Peyer's patch (tissue), 4 donors: ENCODE results near the gene CYP27A1.

Experiments used
- POLR2A ChIP-seq, 2 donors: fragments of 450-650 bp; IDR thresholded peaks; one replicate each; pipeline ENCODE4 v1.5.1; 2017; ENCODE audit warnings: antibody characterized with exemption in 2 of 2, mild to moderate bottlenecking in 2 of 2, moderate library complexity in 2 of 2
- TF ChIP-seq, protein P1 (sequence below), 6 experiments: fragments of 450-650 bp in 4 of 6; fragments of 200-600 bp in 2 of 6; sonication (generic) in 1 of 6; IDR thresholded peaks; one replicate each; pipeline ENCODE4 v1.5.1; 2017 to 2019; ENCODE audit warnings: antibody characterized with exemption in 6 of 6, mild to moderate bottlenecking in 3 of 6, moderate library complexity in 1 of 6

DNA sequence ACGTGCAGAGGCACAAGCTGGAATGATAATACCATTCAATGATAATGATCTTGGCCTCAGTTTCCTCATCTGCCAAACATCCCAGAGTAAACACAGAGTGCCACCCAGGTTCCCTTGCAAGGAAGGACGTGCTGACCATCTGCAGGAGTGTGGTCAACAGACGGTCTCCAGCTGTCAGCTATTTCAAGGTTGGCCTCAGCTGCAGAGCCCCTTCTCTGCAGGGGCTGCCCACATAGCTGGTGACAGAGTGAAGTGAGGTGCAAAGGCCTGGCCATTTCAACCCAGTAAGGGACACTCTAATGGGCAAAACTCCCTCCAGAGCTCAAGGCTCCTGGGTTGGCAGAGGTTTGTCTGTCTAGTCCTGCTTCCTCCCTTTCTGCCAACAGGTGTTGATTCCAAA is 69.3 kb downstream of the CYP27A1 start:
- TF ChIP-seq, protein P1, sequence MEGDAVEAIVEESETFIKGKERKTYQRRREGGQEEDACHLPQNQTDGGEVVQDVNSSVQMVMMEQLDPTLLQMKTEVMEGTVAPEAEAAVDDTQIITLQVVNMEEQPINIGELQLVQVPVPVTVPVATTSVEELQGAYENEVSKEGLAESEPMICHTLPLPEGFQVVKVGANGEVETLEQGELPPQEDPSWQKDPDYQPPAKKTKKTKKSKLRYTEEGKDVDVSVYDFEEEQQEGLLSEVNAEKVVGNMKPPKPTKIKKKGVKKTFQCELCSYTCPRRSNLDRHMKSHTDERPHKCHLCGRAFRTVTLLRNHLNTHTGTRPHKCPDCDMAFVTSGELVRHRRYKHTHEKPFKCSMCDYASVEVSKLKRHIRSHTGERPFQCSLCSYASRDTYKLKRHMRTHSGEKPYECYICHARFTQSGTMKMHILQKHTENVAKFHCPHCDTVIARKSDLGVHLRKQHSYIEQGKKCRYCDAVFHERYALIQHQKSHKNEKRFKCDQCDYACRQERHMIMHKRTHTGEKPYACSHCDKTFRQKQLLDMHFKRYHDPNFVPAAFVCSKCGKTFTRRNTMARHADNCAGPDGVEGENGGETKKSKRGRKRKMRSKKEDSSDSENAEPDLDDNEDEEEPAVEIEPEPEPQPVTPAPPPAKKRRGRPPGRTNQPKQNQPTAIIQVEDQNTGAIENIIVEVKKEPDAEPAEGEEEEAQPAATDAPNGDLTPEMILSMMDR (IDR thresholded peaks at IDR 0.05) = no peak
- no peak for TF ChIP-seq POLR2A (IDR thresholded peaks at IDR 0.05)
